GM19025 (cell line): ENCODE results near the gene GRM2.

Source experiments
- ATAC-seq: cut with Tn5 transposase; IDR thresholded peaks from one replicate; pipeline ENCODE4 v1.9.1; 2021; ENCODE audit warnings: mild to moderate bottlenecking, low read depth, moderate library complexity; ENCODE audit not compliant: unreplicated experiment

The GRM2 gene

GRCh38 chr3:51703761-51704510 lies 2.9 kb upstream of the GRM2 start:
- ATAC-seq = no peak

GRCh38 chr3:51704511-51704950 lies 2.3 kb upstream of the GRM2 start:
- no peak for ATAC-seq

- ATAC-seq = no peak
Measured at GRCh38 chr3:51705276-51706020, 1.4 kb upstream of the GRM2 start.

GRCh38 chr3:51706021-51706485 lies 815 bp upstream of the GRM2 start:
- no peak for ATAC-seq

GRCh38 chr3:51708216-51708845 lies 1.5 kb downstream of the GRM2 start:
- no peak for ATAC-seq

GRCh38 chr3:51709004-51709420 lies 2.1 kb downstream of the GRM2 start:
- ATAC-seq = no peak

- no peak for ATAC-seq
Measured at GRCh38 chr3:51709675-51710074, 2.8 kb downstream of the GRM2 start.

- no peak for ATAC-seq
Measured at GRCh38 chr3:51710631-51711351, 3.9 kb downstream of the GRM2 start.

- ATAC-seq = no peak
Measured at GRCh38 chr3:51711352-51712037, 4.6 kb downstream of the GRM2 start.

- no peak for ATAC-seq
Measured at GRCh38 chr3:51712038-51712420, 5.2 kb downstream of the GRM2 start.

- no peak for ATAC-seq
Measured at GRCh38 chr3:51712511-51712931, 5.7 kb downstream of the GRM2 start.

- no peak for ATAC-seq
Measured at GRCh38 chr3:51712963-51713362, 6.1 kb downstream of the GRM2 start.

GRCh38 chr3:51715231-51715976 lies 8.5 kb downstream of the GRM2 start:
- ATAC-seq = no peak

- no peak for ATAC-seq
Measured at GRCh38 chr3:51715977-51716294, 9.1 kb downstream of the GRM2 start.

- ATAC-seq = no peak
Measured at GRCh38 chr3:51716805-51717204, 9.9 kb downstream of the GRM2 start.

GRCh38 chr3:51717446-51717845 lies 10.6 kb downstream of the GRM2 start:
- no peak for ATAC-seq

- ATAC-seq = no peak
Measured at GRCh38 chr3:51717947-51718346, 11.1 kb downstream of the GRM2 start.

- no peak for ATAC-seq
Measured at GRCh38 chr3:51718547-51719409, 11.9 kb downstream of the GRM2 start.
